Measurements from ENCODE around the gene FBN1. TPM values are rescaled to one million over a fixed set of nuclear protein-coding genes. Genes with fewer than 3 reads are reported as not detected.

The FBN1 gene
- total RNA-seq, 1 donor from 2014 or later: 54.0 TPM

- Mint-ChIP-seq H3K4me3 (ENCODE audit: unreplicated experiment) (no peak overlapping the region), H3K27ac (ENCODE audit: unreplicated experiment) (no peak overlapping the region), H3K9me3 (ENCODE audit: unreplicated experiment) (no peaks in the 10 kb centered on the region), H3K4me1 (ENCODE audit: unreplicated experiment) (peaks cover 3% of the 10 kb centered on the region), H3K36me3 (ENCODE audit: low read depth, unreplicated experiment) (no peaks in the 10 kb centered on the region), H3K27me3 (ENCODE audit: unreplicated experiment) (no peaks in the 10 kb centered on the region)
- no peak for DNase-seq (ENCODE audit: low spot score)
- TF ChIP-seq CTCF (IDR thresholded peaks at IDR 0.05; ENCODE audit: unreplicated experiment): no peak
Measured at GRCh38 chr15:48402427-48403177, 242.9 kb downstream of the FBN1 start.

GRCh38 chr15:48400086-48400485, 245.4 kb downstream of the FBN1 start:
- Mint-ChIP-seq H3K4me3 (ENCODE audit: unreplicated experiment) (no peak overlapping the region), H3K27ac (ENCODE audit: unreplicated experiment) (no peak overlapping the region), H3K27me3 (ENCODE audit: unreplicated experiment) (no peaks in the 10 kb centered on the region), H3K4me1 (ENCODE audit: unreplicated experiment) (peaks cover 3% of the 10 kb centered on the region), H3K36me3 (ENCODE audit: low read depth, unreplicated experiment) (no peaks in the 10 kb centered on the region), H3K9me3 (ENCODE audit: unreplicated experiment) (no peaks in the 10 kb centered on the region)
- DNase-seq (ENCODE audit: low spot score): no peak
- TF ChIP-seq CTCF (IDR thresholded peaks at IDR 0.05; ENCODE audit: unreplicated experiment): no peak

- DNase-seq (ENCODE audit: low spot score): no peak
- H3K36me3 Mint-ChIP-seq (ENCODE audit: low read depth, unreplicated experiment): no peaks in the 10 kb centered on the region
- peaks cover 3% of the 10 kb centered on the region for H3K4me1 Mint-ChIP-seq (ENCODE audit: unreplicated experiment)
- H3K4me3 Mint-ChIP-seq (ENCODE audit: unreplicated experiment): no peak overlapping the region
- H3K27me3 Mint-ChIP-seq (ENCODE audit: unreplicated experiment): no peaks in the 10 kb centered on the region
- H3K27ac Mint-ChIP-seq (ENCODE audit: unreplicated experiment): no peak overlapping the region
- H3K9me3 Mint-ChIP-seq (ENCODE audit: unreplicated experiment): no peaks in the 10 kb centered on the region
- no peak for TF ChIP-seq CTCF (IDR thresholded peaks at IDR 0.05; ENCODE audit: unreplicated experiment)
Measured at GRCh38 chr15:48397841-48398240, 247.7 kb downstream of the FBN1 start.

GRCh38 chr15:48396020-48396419, 249.5 kb downstream of the FBN1 start:
- no peaks in the 10 kb centered on the region for H3K36me3 Mint-ChIP-seq (ENCODE audit: low read depth, unreplicated experiment)
- H3K9me3 Mint-ChIP-seq (ENCODE audit: unreplicated experiment): no peaks in the 10 kb centered on the region

More at GRCh38 chr15:48396020-48396419, 249.5 kb downstream of the FBN1 start:
- Mint-ChIP-seq H3K27ac (ENCODE audit: unreplicated experiment) (no peak overlapping the region), H3K4me3 (ENCODE audit: unreplicated experiment) (no peak overlapping the region), H3K27me3 (ENCODE audit: unreplicated experiment) (no peaks in the 10 kb centered on the region), H3K4me1 (ENCODE audit: unreplicated experiment) (peaks cover 5% of the 10 kb centered on the region)
- DNase-seq (ENCODE audit: low spot score): no peak
- TF ChIP-seq CTCF (IDR thresholded peaks at IDR 0.05; ENCODE audit: unreplicated experiment): no peak
